Chondrocyte (in vitro differentiated cells): ENCODE results near the gene C12orf54. TPM values are rescaled to one million over a fixed set of nuclear protein-coding genes. Genes with fewer than 3 reads are reported as not detected.
"Not testable (repeated sequence)": the region's sequence is repeated elsewhere in the genome, so short reads cannot be mapped to it uniquely, and the experiment has no call there.

ENCODE experiments used
- DNase-seq: peaks from one replicate; pipeline ENCODE4 v3.0.0; 2021; ENCODE audit warnings: mixed read lengths, low spot score
- H3K27ac Mint-ChIP-seq: one replicate; pipeline ENCODE4 v1.8.0; 2021; ENCODE audit warnings: mild to moderate bottlenecking, moderate library complexity, mixed read lengths; ENCODE audit not compliant: unreplicated experiment
- H3K27me3 Mint-ChIP-seq: 2 replicates; pipeline ENCODE4 v1.8.0; 2021; ENCODE audit warnings: low read depth, mixed read lengths
- H3K36me3 Mint-ChIP-seq: 2 replicates; pipeline ENCODE4 v1.8.0; 2021; ENCODE audit warnings: low read depth, mixed read lengths
- H3K4me1 Mint-ChIP-seq: 2 replicates; pipeline ENCODE4 v1.8.0; 2021; ENCODE audit warnings: low read depth, mild to moderate bottlenecking, mixed read lengths
- H3K4me3 Mint-ChIP-seq: one replicate; pipeline ENCODE4 v1.8.0; 2021; ENCODE audit warnings: mild to moderate bottlenecking, moderate library complexity, mixed read lengths; ENCODE audit not compliant: unreplicated experiment
- H3K9me3 Mint-ChIP-seq: 2 replicates; pipeline ENCODE4 v1.8.0; 2021; ENCODE audit warnings: low read depth, mixed read lengths
- total RNA-seq: library from RNA; stranded (reverse); gene quantifications from 3 replicates; pipeline ENCODE4 v1.2.1, GENCODE V29; 2021
- TF ChIP-seq, protein P1 (sequence below): fragments of 200-600 bp; sonication (generic); IDR thresholded peaks from 2 replicates; pipeline ENCODE4 v1.5.0; 2021; ENCODE audit warnings: antibody characterized with exemption, mild to moderate bottlenecking, moderate library complexity

The C12orf54 gene
- total RNA-seq, 1 donor from 2014 or later, result not detected

DNA sequence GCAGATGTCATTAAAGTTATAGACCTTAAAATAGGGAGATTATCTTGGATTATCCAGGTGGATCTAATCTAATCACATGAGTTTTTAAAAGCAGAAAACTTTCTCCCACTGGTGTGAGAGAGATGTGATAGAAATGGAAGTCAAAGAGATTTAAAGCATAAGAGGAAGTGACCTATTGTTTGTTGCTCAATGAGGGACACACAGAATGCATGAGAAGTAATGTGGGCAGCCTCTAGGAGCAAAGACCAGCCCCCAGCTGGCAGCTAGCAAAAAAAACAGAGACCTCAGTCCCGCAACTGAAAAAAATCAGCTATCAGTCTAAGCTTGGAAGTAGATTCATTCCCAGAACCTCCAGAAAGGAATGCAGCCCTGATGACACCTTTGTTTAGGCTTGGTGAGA is 34.5 kb upstream of the C12orf54 start:
- DNase-seq, result no peak
- Mint-ChIP-seq H3K4me1 (no peaks in the 10 kb centered on the region), H3K36me3 (no peaks in the 10 kb centered on the region), H3K27ac (no peak overlapping the region), H3K27me3 (peaks cover 25% of the 10 kb centered on the region), H3K4me3 (no peak overlapping the region), H3K9me3 (peaks cover 9% of the 10 kb centered on the region)
- TF ChIP-seq, protein P1, sequence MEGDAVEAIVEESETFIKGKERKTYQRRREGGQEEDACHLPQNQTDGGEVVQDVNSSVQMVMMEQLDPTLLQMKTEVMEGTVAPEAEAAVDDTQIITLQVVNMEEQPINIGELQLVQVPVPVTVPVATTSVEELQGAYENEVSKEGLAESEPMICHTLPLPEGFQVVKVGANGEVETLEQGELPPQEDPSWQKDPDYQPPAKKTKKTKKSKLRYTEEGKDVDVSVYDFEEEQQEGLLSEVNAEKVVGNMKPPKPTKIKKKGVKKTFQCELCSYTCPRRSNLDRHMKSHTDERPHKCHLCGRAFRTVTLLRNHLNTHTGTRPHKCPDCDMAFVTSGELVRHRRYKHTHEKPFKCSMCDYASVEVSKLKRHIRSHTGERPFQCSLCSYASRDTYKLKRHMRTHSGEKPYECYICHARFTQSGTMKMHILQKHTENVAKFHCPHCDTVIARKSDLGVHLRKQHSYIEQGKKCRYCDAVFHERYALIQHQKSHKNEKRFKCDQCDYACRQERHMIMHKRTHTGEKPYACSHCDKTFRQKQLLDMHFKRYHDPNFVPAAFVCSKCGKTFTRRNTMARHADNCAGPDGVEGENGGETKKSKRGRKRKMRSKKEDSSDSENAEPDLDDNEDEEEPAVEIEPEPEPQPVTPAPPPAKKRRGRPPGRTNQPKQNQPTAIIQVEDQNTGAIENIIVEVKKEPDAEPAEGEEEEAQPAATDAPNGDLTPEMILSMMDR, result no peak

DNA sequence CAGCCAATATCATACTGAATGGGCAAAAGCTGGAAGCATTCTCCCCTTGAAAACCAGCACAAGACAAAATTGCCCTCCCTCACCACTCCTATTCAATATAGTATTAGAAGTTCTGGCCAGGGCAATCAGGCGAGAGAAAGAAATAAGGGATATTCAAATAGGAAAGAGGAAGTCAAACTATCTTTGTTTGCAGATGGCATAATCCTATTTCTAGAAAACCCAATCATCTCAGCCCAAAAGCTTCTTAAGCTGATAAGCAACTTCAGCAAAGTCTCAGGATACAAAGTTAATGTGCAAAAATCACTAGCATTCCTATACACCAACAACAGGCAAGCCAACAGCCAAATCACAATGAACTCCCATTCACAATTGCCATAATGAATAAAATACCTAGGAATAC is 30.9 kb upstream of the C12orf54 start:
- peaks cover 16% of the 10 kb centered on the region for H3K27me3 Mint-ChIP-seq
- no peaks in the 10 kb centered on the region for H3K36me3 Mint-ChIP-seq
- TF ChIP-seq, protein P1, result no peak
- no peak for DNase-seq
- H3K27ac Mint-ChIP-seq, result no peak overlapping the region
- peaks cover 9% of the 10 kb centered on the region for H3K9me3 Mint-ChIP-seq
- no peaks in the 10 kb centered on the region for H3K4me1 Mint-ChIP-seq
- no peak overlapping the region for H3K4me3 Mint-ChIP-seq

DNA sequence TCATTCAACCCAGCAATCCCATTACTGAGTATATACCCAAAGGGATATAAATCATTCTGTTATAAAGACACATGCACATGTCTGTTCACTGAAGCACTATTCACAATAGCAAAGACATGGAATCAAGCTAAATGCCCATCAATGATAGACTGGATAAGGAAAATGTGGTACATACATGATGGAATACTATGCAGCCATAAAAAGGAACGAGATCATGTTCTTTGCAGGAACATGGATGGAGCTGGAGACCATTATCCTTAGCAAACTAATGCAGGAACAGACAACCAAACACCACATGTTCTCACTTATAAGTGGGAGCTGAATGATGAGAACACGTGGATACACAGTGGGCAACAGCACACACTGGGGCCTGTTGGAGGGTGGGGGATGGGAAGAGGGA is 29.3 kb upstream of the C12orf54 start:
- H3K4me3 Mint-ChIP-seq, H3K4me1 Mint-ChIP-seq, DNase-seq, H3K36me3 Mint-ChIP-seq, H3K9me3 Mint-ChIP-seq, H3K27ac Mint-ChIP-seq: not testable (repeated sequence)
- peaks cover 11% of the 10 kb centered on the region for H3K27me3 Mint-ChIP-seq

DNA sequence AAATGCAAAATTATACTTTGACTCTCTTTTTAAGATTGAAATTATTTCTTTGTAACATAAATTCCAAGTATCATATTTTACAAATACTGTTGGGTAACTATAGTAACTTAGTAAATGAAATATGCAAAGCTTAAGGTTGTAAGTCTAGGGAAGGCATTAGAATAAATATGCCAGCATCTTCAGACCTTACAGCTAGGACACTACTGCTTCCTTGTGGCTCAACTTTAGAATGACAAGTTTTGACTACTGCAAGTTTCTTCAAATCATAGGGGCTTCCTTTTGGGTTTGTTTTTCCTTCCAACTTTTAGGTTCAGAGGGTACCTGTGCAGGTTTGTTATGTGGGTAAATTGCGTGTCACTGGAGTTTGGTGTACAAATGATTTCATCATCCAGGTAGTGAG is 27.6 kb upstream of the C12orf54 start:
- H3K27ac Mint-ChIP-seq, result no peak overlapping the region
- no peak overlapping the region for H3K4me3 Mint-ChIP-seq
- H3K36me3 Mint-ChIP-seq, result no peaks in the 10 kb centered on the region
- DNase-seq, result no peak
- H3K9me3 Mint-ChIP-seq, result peaks cover 6% of the 10 kb centered on the region
- TF ChIP-seq, protein P1, result peak; percentile 54
- H3K27me3 Mint-ChIP-seq, result peaks cover 14% of the 10 kb centered on the region
- H3K4me1 Mint-ChIP-seq, result no peaks in the 10 kb centered on the region

DNA sequence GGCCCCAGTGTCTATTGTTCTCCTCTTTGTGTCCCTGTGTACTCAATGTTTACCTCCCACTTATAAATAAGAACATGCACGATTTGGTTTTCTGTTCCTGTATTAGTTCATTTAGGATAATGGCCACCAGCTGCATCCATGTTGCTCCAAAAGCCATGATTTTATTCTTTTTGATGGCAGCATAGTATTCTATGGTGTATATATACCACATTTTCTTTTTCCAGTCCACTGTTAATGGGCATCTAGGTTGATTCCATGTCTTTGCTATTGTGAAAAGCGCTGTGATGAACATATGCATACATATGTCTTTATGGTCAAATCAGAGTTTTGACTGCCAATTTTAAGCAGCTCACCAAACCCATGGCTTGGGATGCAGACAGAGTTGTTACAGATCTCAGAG is 27.2 kb upstream of the C12orf54 start:
- TF ChIP-seq, protein P1, result no peak
- Mint-ChIP-seq H3K27me3 (peaks cover 13% of the 10 kb centered on the region), H3K36me3 (no peaks in the 10 kb centered on the region), H3K27ac (no peak overlapping the region), H3K9me3 (peaks cover 3% of the 10 kb centered on the region), H3K4me3 (no peak overlapping the region), H3K4me1 (no peaks in the 10 kb centered on the region)
- no peak for DNase-seq

DNA sequence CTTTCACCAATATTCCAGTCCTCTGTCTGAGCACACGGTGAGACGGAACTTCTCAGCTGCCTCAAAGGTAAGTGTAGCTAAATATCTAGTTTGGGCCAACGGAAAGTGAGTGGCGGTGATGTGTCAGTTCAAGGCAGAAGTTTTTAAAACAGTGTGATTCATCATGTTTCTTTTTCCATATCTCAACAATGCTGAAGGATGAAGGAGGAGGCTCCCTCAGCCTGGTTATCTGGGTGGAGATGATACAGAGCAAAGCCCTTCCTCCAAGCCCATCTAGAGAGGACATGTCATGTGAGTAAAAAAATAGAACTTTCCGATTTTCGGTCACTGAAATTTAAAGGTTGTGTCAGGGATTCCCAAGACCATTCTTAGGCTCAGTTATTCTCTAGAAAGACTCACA is 23.0 kb upstream of the C12orf54 start:
- no peak overlapping the region for H3K27ac Mint-ChIP-seq
- H3K9me3 Mint-ChIP-seq, result peaks cover 2% of the 10 kb centered on the region
- H3K4me3 Mint-ChIP-seq, result no peak overlapping the region
- H3K36me3 Mint-ChIP-seq, result no peaks in the 10 kb centered on the region
- TF ChIP-seq, protein P1, result no peak
- no peak for DNase-seq
- H3K4me1 Mint-ChIP-seq, result no peaks in the 10 kb centered on the region
- peaks cover 17% of the 10 kb centered on the region for H3K27me3 Mint-ChIP-seq

DNA sequence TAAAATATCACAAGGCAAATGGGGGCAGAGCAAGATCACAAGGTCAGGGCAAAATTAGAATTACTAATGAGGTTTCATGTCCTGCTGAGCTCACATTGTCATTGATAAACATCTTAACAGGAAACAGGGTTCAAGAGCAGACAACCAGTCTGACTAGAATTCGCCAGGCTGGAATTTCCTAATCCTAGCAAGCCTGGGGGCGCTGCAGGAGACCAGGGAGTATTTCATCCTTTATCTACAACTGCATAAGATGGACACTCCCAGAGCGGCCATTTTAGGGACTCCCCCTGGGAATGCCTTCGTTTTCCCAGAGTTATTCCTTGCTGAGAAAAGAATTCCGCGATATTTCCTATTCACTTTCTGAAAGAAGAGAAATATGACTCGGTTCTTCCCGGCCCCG is 13.3 kb upstream of the C12orf54 start:
- H3K36me3 Mint-ChIP-seq, DNase-seq, H3K4me1 Mint-ChIP-seq, H3K4me3 Mint-ChIP-seq, H3K27me3 Mint-ChIP-seq, H3K27ac Mint-ChIP-seq: not testable (repeated sequence)
- H3K9me3 Mint-ChIP-seq, result peaks cover 50% of the 10 kb centered on the region
